ENCODE data around the gene CPNE9. TPM values are rescaled to one million over a fixed set of nuclear protein-coding genes. Genes with fewer than 3 reads are reported as not detected.

CPNE9 gene
- total RNA-seq, 2 experiments from 2014 or later, result not detected

DNA sequence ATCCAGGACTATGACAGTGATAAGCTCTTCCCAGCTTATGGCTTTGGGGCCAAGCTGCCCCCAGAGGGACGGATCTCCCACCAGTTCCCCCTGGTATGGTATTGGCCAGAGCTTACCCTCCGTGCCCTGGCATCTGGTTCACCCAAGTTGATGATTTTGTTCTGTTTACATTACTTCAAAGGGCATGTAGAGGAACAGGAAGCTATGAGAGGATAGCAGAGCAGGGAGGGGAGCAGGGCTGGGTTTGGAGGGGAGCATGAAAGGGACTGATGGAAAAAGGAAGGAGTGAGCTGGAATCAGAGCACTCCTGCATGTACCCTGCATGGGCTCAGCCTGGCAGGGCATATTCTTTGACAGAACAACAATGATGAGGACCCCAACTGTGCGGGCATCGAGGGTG, 14.5 kb downstream of the CPNE9 start:
- ATAC-seq, result no peak
- Mint-ChIP-seq H3K4me1 (ENCODE audit: low read depth) (peaks cover 7% of the 10 kb centered on the region), H3K27me3 (no peaks in the 10 kb centered on the region), H3K9me3 (no peaks in the 10 kb centered on the region), H3K36me3 (ENCODE audit: low read depth) (no peaks in the 10 kb centered on the region), H3K4me3 (no peak overlapping the region), H3K27ac (no peak overlapping the region)
- intact Hi-C loops (cut with micrococcal nuclease), result no loop called here
- DNase-seq, result no peak
- TF ChIP-seq CTCF (IDR thresholded peaks at IDR 0.05), result no peak
- CTCF ChIA-PET, result interaction anchor here (2.1 kb wide), 1 partner anchor 9 kb away, joined by 15 read pairs; no protein-coding TSS in a partner anchor
- POLR2A ChIA-PET, result interaction anchor here (1.1 kb wide), 1 partner anchor 13 kb away, joined by 3 read pairs; the partner anchor contains the start of gene BRPF1

- intact Hi-C loops (cut with micrococcal nuclease), result no loop called here
- ATAC-seq (no peak), DNase-seq (no peak)
- H3K36me3 Mint-ChIP-seq (ENCODE audit: low read depth), result no peaks in the 10 kb centered on the region
- H3K4me1 Mint-ChIP-seq (ENCODE audit: low read depth), result peaks cover 3% of the 10 kb centered on the region
- no peak overlapping the region for H3K27ac Mint-ChIP-seq
- ChIA-PET CTCF (interaction anchor here (1.0 kb wide), 1 partner anchor 29 kb away, joined by 3 read pairs; the partner anchor contains the start of gene OGG1), POLR2A (interaction anchor here (1.1 kb wide), 1 partner anchor 20 kb away, joined by 4 read pairs; no protein-coding TSS in a partner anchor)
- H3K27me3 Mint-ChIP-seq, result no peaks in the 10 kb centered on the region
- H3K4me3 Mint-ChIP-seq, result no peak overlapping the region
- no peaks in the 10 kb centered on the region for H3K9me3 Mint-ChIP-seq
- TF ChIP-seq CTCF (IDR thresholded peaks at IDR 0.05), result no peak
Observed at GRCh38 chr3:9721015-9721699, 17.5 kb downstream of the CPNE9 start.

GRCh38 chr3:9721700-9722060, 18.0 kb downstream of the CPNE9 start:
- Mint-ChIP-seq H3K36me3 (ENCODE audit: low read depth) (no peaks in the 10 kb centered on the region), H3K27ac (no peak overlapping the region), H3K27me3 (no peaks in the 10 kb centered on the region), H3K4me3 (no peak overlapping the region), H3K9me3 (no peaks in the 10 kb centered on the region), H3K4me1 (ENCODE audit: low read depth) (peaks cover 6% of the 10 kb centered on the region)
- DNase-seq (no peak), ATAC-seq (no peak)
- intact Hi-C loops (cut with micrococcal nuclease), result no loop called here
- no peak for TF ChIP-seq CTCF (IDR thresholded peaks at IDR 0.05)
- ChIA-PET POLR2A (interaction anchor here (0.7 to 1.2 kb wide), 3 partner anchors 8 to 21 kb away, joined by 3 to 4 read pairs (median 4); no protein-coding TSS in a partner anchor), CTCF (interaction anchor here (1.0 kb wide), 1 partner anchor 28 kb away, joined by 3 read pairs; the partner anchor contains the start of gene OGG1)

GRCh38 chr3:9725775-9726515, 22.3 kb downstream of the CPNE9 start:
- no peak overlapping the region for H3K27ac Mint-ChIP-seq
- DNase-seq (no peak), ATAC-seq (no peak)
- peaks cover 31% of the 10 kb centered on the region for H3K4me1 Mint-ChIP-seq (ENCODE audit: low read depth)
- ChIA-PET POLR2A (no interaction called here), CTCF (interaction anchor here (1.5 to 6.7 kb wide), 8 partner anchors 11 to 223 kb away, joined by 3 to 52 read pairs (median 13); partner anchors contain the start of gene OGG1)
- no peak overlapping the region for H3K4me3 Mint-ChIP-seq
- intact Hi-C loops (cut with micrococcal nuclease), result no loop called here
- TF ChIP-seq CTCF (IDR thresholded peaks at IDR 0.05), result no peak
- no peaks in the 10 kb centered on the region for H3K9me3 Mint-ChIP-seq
- H3K27me3 Mint-ChIP-seq, result no peaks in the 10 kb centered on the region
- no peaks in the 10 kb centered on the region for H3K36me3 Mint-ChIP-seq (ENCODE audit: low read depth)

Measured in activated CD8-positive, alpha-beta T cell treated with anti-CD3 and anti-CD28 coated beads for 36 hours (primary cell).